HFFc6 (cell line): ENCODE results near the gene LAT. TPM values are rescaled to one million over a fixed set of nuclear protein-coding genes. Genes with fewer than 3 reads are reported as not detected.
"Not testable (repeated sequence)": the region's sequence is repeated elsewhere in the genome, so short reads cannot be mapped to it uniquely, and the experiment has no call there.

Experiments used
- DNase-seq: peaks from one replicate; pipeline ENCODE4 v3.0.0-alpha.2; 2018
- H3K27ac Mint-ChIP-seq: 2 replicates; pipeline ENCODE4 v1.8.0; 2020; ENCODE audit warnings: mild to moderate bottlenecking, mixed read lengths
- H3K27me3 Mint-ChIP-seq: 2 replicates; pipeline ENCODE4 v1.8.0; 2021; ENCODE audit warnings: mild to moderate bottlenecking, moderate library complexity, mixed read lengths; ENCODE audit not compliant: insufficient read depth
- H3K36me3 Mint-ChIP-seq: 2 replicates; pipeline ENCODE4 v1.8.0; 2021; ENCODE audit warnings: low read depth, mixed read lengths
- H3K4me1 Mint-ChIP-seq: 2 replicates; pipeline ENCODE4 v1.8.0; 2020; ENCODE audit warnings: low read depth, mixed read lengths
- H3K4me3 Mint-ChIP-seq: 2 replicates; pipeline ENCODE4 v1.8.0; 2020; ENCODE audit warnings: mild to moderate bottlenecking, moderate library complexity, mixed read lengths
- H3K9me3 Mint-ChIP-seq: 2 replicates; pipeline ENCODE4 v1.8.0; 2020; ENCODE audit warnings: mild to moderate bottlenecking, mixed read lengths
- CTCF ChIP-seq: fragments of 200-600 bp; sonication (generic); IDR thresholded peaks from 2 replicates; pipeline ENCODE4 v1.5.0; 2021; ENCODE audit warnings: antibody characterized with exemption, mild to moderate bottlenecking
- total RNA-seq, 6 experiments: library from RNA; stranded (reverse); fragmentation: NEBNext Ultra II Directional; extraction: Animal tissue kit (Norgen Biotek cat#: 25700); gene quantifications; 2 replicates in 1 of 6; 3 replicates in 5 of 6; pipeline ENCODE4 v1.2.3, GENCODE V29; 2021

LAT gene
- total RNA-seq, 6 experiments from 2014 or later, result 2.9 to 5.0 (median 4.4) TPM

GRCh38 chr16:28980330-28980729 lies 4.5 kb upstream of the LAT start:
- peaks cover 20% of the 10 kb centered on the region for H3K36me3 Mint-ChIP-seq
- H3K9me3 Mint-ChIP-seq, result not testable (repeated sequence)

GRCh38 chr16:28980929-28981328 lies 3.9 kb upstream of the LAT start:
- no peak for TF ChIP-seq CTCF
- Mint-ChIP-seq H3K9me3 (no peaks in the 10 kb centered on the region), H3K27ac (no peak overlapping the region), H3K4me1 (peaks cover 8% of the 10 kb centered on the region), H3K27me3 (no peaks in the 10 kb centered on the region; the same call in 1 of the 2 replicates), H3K4me3 (no peak overlapping the region), H3K36me3 (peaks cover 14% of the 10 kb centered on the region)
- no peak for DNase-seq

More at GRCh38 chr16:28980330-28980729, 4.5 kb upstream of the LAT start:
- TF ChIP-seq CTCF, result peak; percentile 46; the same call in 1 of the 2 replicates
- DNase-seq, H3K27ac Mint-ChIP-seq, H3K4me3 Mint-ChIP-seq, H3K27me3 Mint-ChIP-seq: not testable (repeated sequence)
- H3K4me1 Mint-ChIP-seq, result peaks cover 14% of the 10 kb centered on the region

- Mint-ChIP-seq H3K4me1 (peaks cover 2% of the 10 kb centered on the region), H3K36me3 (peaks cover 13% of the 10 kb centered on the region), H3K4me3 (no peak overlapping the region), H3K27ac (no peak overlapping the region), H3K9me3 (no peaks in the 10 kb centered on the region), H3K27me3 (no peaks in the 10 kb centered on the region; the same call in 1 of the 2 replicates)
- peak; percentile 86 for TF ChIP-seq CTCF
- no peak for DNase-seq
Observed at GRCh38 chr16:28981517-28981916, 3.3 kb upstream of the LAT start.

GRCh38 chr16:28982418-28982817 lies 2.4 kb upstream of the LAT start:
- Mint-ChIP-seq H3K4me3 (no peak overlapping the region), H3K4me1 (no peaks in the 10 kb centered on the region), H3K27ac (no peak overlapping the region), H3K27me3 (no peaks in the 10 kb centered on the region; the same call in 1 of the 2 replicates), H3K36me3 (peaks cover 20% of the 10 kb centered on the region), H3K9me3 (peaks cover 6% of the 10 kb centered on the region)
- TF ChIP-seq CTCF, result no peak
- DNase-seq, result no peak

- Mint-ChIP-seq H3K4me3 (no peak overlapping the region), H3K4me1 (no peaks in the 10 kb centered on the region), H3K9me3 (peaks cover 8% of the 10 kb centered on the region), H3K27ac (no peak overlapping the region), H3K27me3 (no peaks in the 10 kb centered on the region; the same call in 1 of the 2 replicates), H3K36me3 (peaks cover 23% of the 10 kb centered on the region)
- TF ChIP-seq CTCF, result no peak
- DNase-seq, result no peak
Observed at GRCh38 chr16:28982949-28983348, 1.9 kb upstream of the LAT start.

GRCh38 chr16:28983644-28984043 lies 1.2 kb upstream of the LAT start:
- Mint-ChIP-seq H3K27me3 (no peaks in the 10 kb centered on the region; the same call in 1 of the 2 replicates), H3K36me3 (peaks cover 23% of the 10 kb centered on the region), H3K4me1 (no peaks in the 10 kb centered on the region), H3K9me3 (peaks cover 8% of the 10 kb centered on the region), H3K4me3 (no peak overlapping the region), H3K27ac (no peak overlapping the region)
- no peak for DNase-seq
- no peak for TF ChIP-seq CTCF
